HepG2 (cell line): Measurements from ENCODE around the gene GFER. TPM values are rescaled to one million over a fixed set of nuclear protein-coding genes. Genes with fewer than 3 reads are reported as not detected.

Experiments used
- CCAR2 ChIP-seq: fragments of 200-400 bp; formaldehyde crosslinking; optimal IDR thresholded peaks from 2 replicates; pipeline ENCODE3; 2018; ENCODE audit warnings: low read depth, mild to moderate bottlenecking, low read length, moderate library complexity
- GMEB1 ChIP-seq: sonication (generic); formaldehyde crosslinking; IDR thresholded peaks from 2 replicates; pipeline ENCODE4 v1.5.1; 2020; ENCODE audit warnings: missing genetic modification reagents, mild to moderate bottlenecking, borderline replicate concordance
- GMEB2 ChIP-seq: IDR thresholded peaks from 2 replicates; pipeline ENCODE4 v1.6.1; 2016; ENCODE audit warnings: missing biosample characterization, missing genetic modification reagents, low read depth
- HBP1 ChIP-seq: IDR thresholded peaks from 2 replicates; pipeline ENCODE4 v1.6.1; 2016; ENCODE audit warnings: low read depth, control low read depth
- HOXA7 ChIP-seq: sonication (generic); formaldehyde crosslinking; IDR thresholded peaks from 2 replicates; pipeline ENCODE4 v1.8.1; 2022; ENCODE audit warnings: mild to moderate bottlenecking, missing genetic modification reagents, moderate library complexity
- POLR2G ChIP-seq: fragments of 200-400 bp; formaldehyde crosslinking; IDR thresholded peaks from 2 replicates; pipeline ENCODE4 v1.6.1; 2018; ENCODE audit warnings: mild to moderate bottlenecking, low read depth, low read length, moderate library complexity
- RARG ChIP-seq: sonication (generic); formaldehyde crosslinking; IDR thresholded peaks from 2 replicates; pipeline ENCODE4 v1.4.0; 2020; ENCODE audit warnings: low read depth, mild to moderate bottlenecking, missing genetic modification reagents
- RFXAP ChIP-seq: sonication (generic); formaldehyde crosslinking; IDR thresholded peaks from 2 replicates; pipeline ENCODE4 v1.4.0; 2020; ENCODE audit warnings: missing genetic modification reagents, borderline replicate concordance
- ZNF17 ChIP-seq: sonication (generic); formaldehyde crosslinking; IDR thresholded peaks from 2 replicates; pipeline ENCODE4 v1.5.0; 2020; ENCODE audit warnings: mild to moderate bottlenecking, missing genetic modification reagents
- ZNF510 ChIP-seq: sonication (generic); formaldehyde crosslinking; IDR thresholded peaks from 2 replicates; pipeline ENCODE4 v1.4.0; 2020; ENCODE audit warnings: low read depth, mild to moderate bottlenecking, missing genetic modification reagents
- ZNF543 ChIP-seq: sonication (generic); formaldehyde crosslinking; IDR thresholded peaks from 2 replicates; pipeline ENCODE4 v1.4.0; 2020; ENCODE audit warnings: mild to moderate bottlenecking, missing genetic modification reagents
- ZNF580 ChIP-seq: IDR thresholded peaks from 2 replicates; pipeline ENCODE4 v1.6.1; 2016; ENCODE audit warnings: low read depth, borderline replicate concordance
- ZNF598 ChIP-seq: sonication (generic); formaldehyde crosslinking; IDR thresholded peaks from 2 replicates; pipeline ENCODE4 v1.5.1; 2020; ENCODE audit warnings: mild to moderate bottlenecking, missing genetic modification reagents, borderline replicate concordance
- ZNF615 ChIP-seq: sonication (generic); formaldehyde crosslinking; IDR thresholded peaks from 2 replicates; pipeline ENCODE4 v1.5.0; 2020; ENCODE audit warnings: mild to moderate bottlenecking, missing genetic modification reagents, borderline replicate concordance
- polyA plus RNA-seq, 8 experiments: library from polyadenylated mRNA; depleted of rRNA in 3 of 8; stranded (reverse) in 7 of 8; unstranded in 1 of 8; fragments of >200 nt; fragmentation: Illumina TruSeq in 4 of 8; extraction: Trizol in 4 of 8; gene quantifications; 2 replicates each; pipeline versions ENCODE4 v1.2.1 to v1.2.3, GENCODE V29; 2011 to 2016; ENCODE audit warnings: low read depth in 4 of 8, missing spikeins in 1 of 8, mixed read lengths in 1 of 8; ENCODE audit not compliant: insufficient read depth in 1 of 8
- total RNA-seq, 5 experiments: library from RNA; depleted of rRNA; stranded (reverse); fragments of >200 nt; fragmentation: Illumina TruSeq; extraction: Trizol; gene quantifications; 2 replicates each; pipeline ENCODE4 v1.2.3, GENCODE V29; 2016; ENCODE audit warnings: low read depth in 1 of 5
- TF ChIP-seq, protein P1 (sequence below): sonication (generic); formaldehyde crosslinking; IDR thresholded peaks from 2 replicates; pipeline ENCODE4 v1.5.0; 2020; ENCODE audit warnings: missing genetic modification reagents
- TF ChIP-seq, protein P2 (sequence below): sonication (generic); formaldehyde crosslinking; IDR thresholded peaks from 2 replicates; pipeline ENCODE4 v1.8.1; 2022; ENCODE audit warnings: low read depth, mild to moderate bottlenecking, missing genetic modification reagents

The GFER gene
- total and polyA plus RNA-seq, 2 of the 13 experiments (the other 11 are each of a cell fraction or from before 2014, with no cell fraction given) = 28.6 to 71.7 TPM

DNA sequence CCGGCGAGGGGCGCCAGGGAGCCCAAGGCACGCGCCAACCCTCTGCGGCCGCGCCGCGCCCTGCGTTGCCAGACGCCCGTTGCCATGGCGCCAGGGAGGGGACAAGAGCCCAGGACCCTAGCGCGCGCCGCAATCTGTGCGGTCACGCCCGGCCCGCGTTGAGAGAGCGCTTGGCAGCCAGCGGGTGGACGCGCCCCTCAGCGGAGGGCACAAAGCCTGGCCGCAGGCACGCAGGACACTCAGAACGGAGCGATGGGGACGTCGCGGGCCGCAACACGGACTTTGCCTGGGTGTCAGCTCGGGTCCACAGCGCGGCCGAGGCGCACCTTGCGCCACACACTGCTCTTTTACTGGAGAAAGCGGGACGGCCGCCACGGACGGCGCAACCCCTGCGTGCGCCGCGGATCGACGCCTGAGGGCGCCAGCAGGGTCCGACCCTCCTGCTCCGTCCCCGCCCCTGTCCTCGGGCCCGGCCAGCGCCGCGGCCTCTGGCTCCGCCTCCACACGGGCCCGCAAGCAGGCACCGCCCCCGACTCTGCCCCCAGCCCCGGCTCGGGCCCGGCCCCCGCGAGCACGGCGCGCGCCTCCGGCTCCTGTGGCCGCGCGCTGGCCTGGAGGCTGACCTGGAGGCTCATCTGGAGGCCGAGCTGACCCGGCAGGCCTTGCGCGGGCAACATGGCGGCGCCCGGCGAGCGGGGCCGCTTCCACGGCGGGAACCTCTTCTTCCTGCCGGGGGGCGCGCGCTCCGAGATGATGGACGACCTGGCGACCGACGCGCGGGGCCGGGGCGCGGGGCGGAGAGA, at the start of gene GFER (continued):
- TF ChIP-seq GMEB2 (CRISPR knock-in tag) (no peak), RARG (CRISPR knock-in tag) (no peak), HOXA7 (no peak), ZNF17 (CRISPR knock-in tag) (no peak), ZNF580 (peak; percentile 82; the same call in 1 of the 2 replicates), RFXAP (CRISPR knock-in tag) (peak; percentile 48; the same call in 1 of the 2 replicates), POLR2G (peak; percentile 79), ZNF543 (no peak; the same call in 1 of the 2 replicates), CCAR2 (peak; percentile 84), ZNF510 (CRISPR knock-in tag) (no peak; the same call in 1 of the 2 replicates), HBP1 (CRISPR knock-in tag) (peak; percentile 80; the same call in 1 of the 2 replicates), ZNF615 (CRISPR knock-in tag) (no peak), ZNF598 (CRISPR knock-in tag) (peak; percentile 36; the same call in 1 of the 2 replicates), GMEB1 (CRISPR knock-in tag) (peak; percentile 79)
- TF ChIP-seq, protein P1, sequence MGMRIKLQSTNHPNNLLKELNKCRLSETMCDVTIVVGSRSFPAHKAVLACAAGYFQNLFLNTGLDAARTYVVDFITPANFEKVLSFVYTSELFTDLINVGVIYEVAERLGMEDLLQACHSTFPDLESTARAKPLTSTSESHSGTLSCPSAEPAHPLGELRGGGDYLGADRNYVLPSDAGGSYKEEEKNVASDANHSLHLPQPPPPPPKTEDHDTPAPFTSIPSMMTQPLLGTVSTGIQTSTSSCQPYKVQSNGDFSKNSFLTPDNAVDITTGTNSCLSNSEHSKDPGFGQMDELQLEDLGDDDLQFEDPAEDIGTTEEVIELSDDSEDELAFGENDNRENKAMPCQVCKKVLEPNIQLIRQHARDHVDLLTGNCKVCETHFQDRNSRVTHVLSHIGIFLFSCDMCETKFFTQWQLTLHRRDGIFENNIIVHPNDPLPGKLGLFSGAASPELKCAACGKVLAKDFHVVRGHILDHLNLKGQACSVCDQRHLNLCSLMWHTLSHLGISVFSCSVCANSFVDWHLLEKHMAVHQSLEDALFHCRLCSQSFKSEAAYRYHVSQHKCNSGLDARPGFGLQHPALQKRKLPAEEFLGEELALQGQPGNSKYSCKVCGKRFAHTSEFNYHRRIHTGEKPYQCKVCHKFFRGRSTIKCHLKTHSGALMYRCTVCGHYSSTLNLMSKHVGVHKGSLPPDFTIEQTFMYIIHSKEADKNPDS = no peak
- TF ChIP-seq, protein P2, sequence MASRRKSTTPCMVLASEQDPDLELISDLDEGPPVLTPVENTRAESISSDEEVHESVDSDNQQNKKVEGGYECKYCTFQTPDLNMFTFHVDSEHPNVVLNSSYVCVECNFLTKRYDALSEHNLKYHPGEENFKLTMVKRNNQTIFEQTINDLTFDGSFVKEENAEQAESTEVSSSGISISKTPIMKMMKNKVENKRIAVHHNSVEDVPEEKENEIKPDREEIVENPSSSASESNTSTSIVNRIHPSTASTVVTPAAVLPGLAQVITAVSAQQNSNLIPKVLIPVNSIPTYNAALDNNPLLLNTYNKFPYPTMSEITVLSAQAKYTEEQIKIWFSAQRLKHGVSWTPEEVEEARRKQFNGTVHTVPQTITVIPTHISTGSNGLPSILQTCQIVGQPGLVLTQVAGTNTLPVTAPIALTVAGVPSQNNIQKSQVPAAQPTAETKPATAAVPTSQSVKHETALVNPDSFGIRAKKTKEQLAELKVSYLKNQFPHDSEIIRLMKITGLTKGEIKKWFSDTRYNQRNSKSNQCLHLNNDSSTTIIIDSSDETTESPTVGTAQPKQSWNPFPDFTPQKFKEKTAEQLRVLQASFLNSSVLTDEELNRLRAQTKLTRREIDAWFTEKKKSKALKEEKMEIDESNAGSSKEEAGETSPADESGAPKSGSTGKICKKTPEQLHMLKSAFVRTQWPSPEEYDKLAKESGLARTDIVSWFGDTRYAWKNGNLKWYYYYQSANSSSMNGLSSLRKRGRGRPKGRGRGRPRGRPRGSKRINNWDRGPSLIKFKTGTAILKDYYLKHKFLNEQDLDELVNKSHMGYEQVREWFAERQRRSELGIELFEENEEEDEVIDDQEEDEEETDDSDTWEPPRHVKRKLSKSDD (CRISPR knock-in tag) = no peak; the same call in 1 of the 2 replicates
